Activated naive CD8-positive, alpha-beta T cell treated with anti-CD3 and anti-CD28 coated beads, Interleukin-2, amount 50 U/mL, for 24 hours (primary cell): Measurements from ENCODE around the gene SLC4A1.

Experiments
- ATAC-seq: fragments of 150-1000 bp; cut with Tn5 transposase; one replicate; pipeline ENCODE4 v1.10.0; 2021
- DNase-seq: peaks from one replicate; pipeline ENCODE4 v3.0.0; 2021
- H3K27ac Mint-ChIP-seq: one replicate; pipeline ENCODE4 v1.8.0; 2021; ENCODE audit warnings: mild to moderate bottlenecking, mixed read lengths
- H3K27me3 Mint-ChIP-seq: one replicate; pipeline ENCODE4 v1.8.0; 2021; ENCODE audit warnings: mixed read lengths
- H3K36me3 Mint-ChIP-seq: one replicate; pipeline ENCODE4 v1.8.0; 2021; ENCODE audit warnings: low read depth, mixed read lengths
- H3K4me1 Mint-ChIP-seq: one replicate; pipeline ENCODE4 v1.8.0; 2021; ENCODE audit warnings: mixed read lengths
- H3K4me3 Mint-ChIP-seq: one replicate; pipeline ENCODE4 v1.8.0; 2021; ENCODE audit warnings: mild to moderate bottlenecking, moderate library complexity, mixed read lengths
- H3K9me3 Mint-ChIP-seq: one replicate; pipeline ENCODE4 v1.8.0; 2021; ENCODE audit warnings: mixed read lengths

The SLC4A1 gene

GRCh38 chr17:44272954-44273353 is 5.0 kb upstream of the SLC4A1 start:
- H3K27ac Mint-ChIP-seq: no peak overlapping the region
- no peaks in the 10 kb centered on the region for H3K36me3 Mint-ChIP-seq
- no peak overlapping the region for H3K4me3 Mint-ChIP-seq
- DNase-seq (no peak), ATAC-seq (no peak)
- H3K27me3 Mint-ChIP-seq: peaks cover 2% of the 10 kb centered on the region
- H3K4me1 Mint-ChIP-seq: no peaks in the 10 kb centered on the region
- H3K9me3 Mint-ChIP-seq: no peaks in the 10 kb centered on the region

GRCh38 chr17:44272321-44272951 is 4.5 kb upstream of the SLC4A1 start:
- Mint-ChIP-seq H3K4me3 (no peak overlapping the region), H3K27me3 (peaks cover 2% of the 10 kb centered on the region), H3K9me3 (no peaks in the 10 kb centered on the region), H3K4me1 (no peaks in the 10 kb centered on the region), H3K27ac (no peak overlapping the region), H3K36me3 (no peaks in the 10 kb centered on the region)
- ATAC-seq (no peak), DNase-seq (no peak)

- Mint-ChIP-seq H3K4me3 (no peak overlapping the region), H3K36me3 (no peaks in the 10 kb centered on the region), H3K9me3 (no peaks in the 10 kb centered on the region), H3K4me1 (no peaks in the 10 kb centered on the region), H3K27me3 (peaks cover 2% of the 10 kb centered on the region), H3K27ac (no peak overlapping the region)
- DNase-seq (no peak), ATAC-seq (no peak)
Observed at GRCh38 chr17:44269535-44270240, 1.8 kb upstream of the SLC4A1 start.

- no peaks in the 10 kb centered on the region for H3K36me3 Mint-ChIP-seq
- H3K4me1 Mint-ChIP-seq: no peaks in the 10 kb centered on the region
- no peak for DNase-seq
- H3K27me3 Mint-ChIP-seq: peaks cover 2% of the 10 kb centered on the region
- no peak overlapping the region for H3K4me3 Mint-ChIP-seq
- H3K9me3 Mint-ChIP-seq: no peaks in the 10 kb centered on the region
- no peak overlapping the region for H3K27ac Mint-ChIP-seq
- no peak for ATAC-seq
Observed at GRCh38 chr17:44268709-44269534, 987 bp upstream of the SLC4A1 start.

- Mint-ChIP-seq H3K27me3 (peaks cover 2% of the 10 kb centered on the region), H3K4me1 (no peaks in the 10 kb centered on the region), H3K9me3 (no peaks in the 10 kb centered on the region), H3K36me3 (no peaks in the 10 kb centered on the region), H3K4me3 (no peak overlapping the region), H3K27ac (no peak overlapping the region)
- DNase-seq: no peak
- ATAC-seq: no peak
Observed at GRCh38 chr17:44267165-44267455, 825 bp downstream of the SLC4A1 start.

- DNase-seq: no peak
- no peak for ATAC-seq
- no peak overlapping the region for H3K27ac Mint-ChIP-seq
- no peaks in the 10 kb centered on the region for H3K9me3 Mint-ChIP-seq
- no peaks in the 10 kb centered on the region for H3K36me3 Mint-ChIP-seq
- no peaks in the 10 kb centered on the region for H3K27me3 Mint-ChIP-seq
- H3K4me1 Mint-ChIP-seq: no peaks in the 10 kb centered on the region
- no peak overlapping the region for H3K4me3 Mint-ChIP-seq
Observed at GRCh38 chr17:44266402-44267164, 1.4 kb downstream of the SLC4A1 start.

- no peak overlapping the region for H3K27ac Mint-ChIP-seq
- H3K4me1 Mint-ChIP-seq: no peaks in the 10 kb centered on the region
- H3K27me3 Mint-ChIP-seq: no peaks in the 10 kb centered on the region
- H3K9me3 Mint-ChIP-seq: no peaks in the 10 kb centered on the region
- no peak overlapping the region for H3K4me3 Mint-ChIP-seq
- no peak for DNase-seq
- ATAC-seq: no peak
- no peaks in the 10 kb centered on the region for H3K36me3 Mint-ChIP-seq
Observed at GRCh38 chr17:44263345-44263902, 4.5 kb downstream of the SLC4A1 start.

GRCh38 chr17:44262654-44263225 is 5.2 kb downstream of the SLC4A1 start:
- no peak overlapping the region for H3K4me3 Mint-ChIP-seq
- no peaks in the 10 kb centered on the region for H3K27me3 Mint-ChIP-seq
- DNase-seq (no peak), ATAC-seq (no peak)
- no peaks in the 10 kb centered on the region for H3K9me3 Mint-ChIP-seq
- H3K36me3 Mint-ChIP-seq: no peaks in the 10 kb centered on the region
- no peak overlapping the region for H3K27ac Mint-ChIP-seq
- H3K4me1 Mint-ChIP-seq: no peaks in the 10 kb centered on the region

- no peaks in the 10 kb centered on the region for H3K4me1 Mint-ChIP-seq
- no peaks in the 10 kb centered on the region for H3K36me3 Mint-ChIP-seq
- H3K9me3 Mint-ChIP-seq: no peaks in the 10 kb centered on the region
- H3K27ac Mint-ChIP-seq: no peak overlapping the region
- DNase-seq (no peak), ATAC-seq (no peak)
- no peak overlapping the region for H3K4me3 Mint-ChIP-seq
- peaks cover 2% of the 10 kb centered on the region for H3K27me3 Mint-ChIP-seq
Observed at GRCh38 chr17:44260296-44260695, 7.6 kb downstream of the SLC4A1 start.

- ATAC-seq (no peak), DNase-seq (no peak)
- H3K27ac Mint-ChIP-seq: no peak overlapping the region
- H3K27me3 Mint-ChIP-seq: peaks cover 2% of the 10 kb centered on the region
- H3K9me3 Mint-ChIP-seq: no peaks in the 10 kb centered on the region
- H3K4me1 Mint-ChIP-seq: no peaks in the 10 kb centered on the region
- H3K36me3 Mint-ChIP-seq: no peaks in the 10 kb centered on the region
- H3K4me3 Mint-ChIP-seq: no peak overlapping the region
Observed at GRCh38 chr17:44258811-44259351, 9.1 kb downstream of the SLC4A1 start.

GRCh38 chr17:44257815-44258760 is 9.8 kb downstream of the SLC4A1 start:
- H3K4me1 Mint-ChIP-seq: no peaks in the 10 kb centered on the region
- H3K36me3 Mint-ChIP-seq: no peaks in the 10 kb centered on the region
- no peak overlapping the region for H3K4me3 Mint-ChIP-seq
- no peak for ATAC-seq
- no peak for DNase-seq
- H3K27me3 Mint-ChIP-seq: peaks cover 2% of the 10 kb centered on the region
- H3K27ac Mint-ChIP-seq: no peak overlapping the region
- no peaks in the 10 kb centered on the region for H3K9me3 Mint-ChIP-seq

- no peak overlapping the region for H3K27ac Mint-ChIP-seq
- H3K4me3 Mint-ChIP-seq: no peak overlapping the region
- no peaks in the 10 kb centered on the region for H3K36me3 Mint-ChIP-seq
- no peak for DNase-seq
- peaks cover 2% of the 10 kb centered on the region for H3K27me3 Mint-ChIP-seq
- no peaks in the 10 kb centered on the region for H3K4me1 Mint-ChIP-seq
- no peak for ATAC-seq
- no peaks in the 10 kb centered on the region for H3K9me3 Mint-ChIP-seq
Observed at GRCh38 chr17:44256671-44257070, 11.3 kb downstream of the SLC4A1 start.

GRCh38 chr17:44255915-44256314 is 12.0 kb downstream of the SLC4A1 start:
- H3K27ac Mint-ChIP-seq: no peak overlapping the region
- no peak overlapping the region for H3K4me3 Mint-ChIP-seq
- H3K4me1 Mint-ChIP-seq: no peaks in the 10 kb centered on the region

More at GRCh38 chr17:44255915-44256314, 12.0 kb downstream of the SLC4A1 start:
- DNase-seq (no peak), ATAC-seq (no peak)
- Mint-ChIP-seq H3K27me3 (peaks cover 2% of the 10 kb centered on the region), H3K36me3 (no peaks in the 10 kb centered on the region), H3K9me3 (no peaks in the 10 kb centered on the region)
